ENCODE results near the gene MAPKAP1.

The MAPKAP1 gene

GRCh38 chr9:125534971-125535701 is 171.9 kb downstream of the MAPKAP1 start:
- no peak for DNase-seq (ENCODE audit: low read depth)

GRCh38 chr9:125532812-125533594 is 174.0 kb downstream of the MAPKAP1 start:
- no peak for DNase-seq (ENCODE audit: low read depth)

- DNase-seq (ENCODE audit: low read depth), result no peak
Measured at GRCh38 chr9:125532412-125532811, 174.6 kb downstream of the MAPKAP1 start.

- no peak for DNase-seq (ENCODE audit: low read depth)
Measured at GRCh38 chr9:125529589-125530515, 177.2 kb downstream of the MAPKAP1 start.

GRCh38 chr9:125529107-125529506 is 177.9 kb downstream of the MAPKAP1 start:
- DNase-seq (ENCODE audit: low read depth), result no peak

- DNase-seq (ENCODE audit: low read depth), result no peak
Measured at GRCh38 chr9:125527471-125528002, 179.5 kb downstream of the MAPKAP1 start.

- no peak for DNase-seq (ENCODE audit: low read depth)
Measured at GRCh38 chr9:125525921-125526631, 180.9 kb downstream of the MAPKAP1 start.

- no peak for DNase-seq (ENCODE audit: low read depth)
Measured at GRCh38 chr9:125524583-125525355, 182.2 kb downstream of the MAPKAP1 start.

GRCh38 chr9:125523681-125524080 is 183.3 kb downstream of the MAPKAP1 start:
- no peak for DNase-seq (ENCODE audit: low read depth)

GRCh38 chr9:125522328-125522725 is 184.7 kb downstream of the MAPKAP1 start:
- DNase-seq (ENCODE audit: low read depth), result no peak

- no peak for DNase-seq (ENCODE audit: low read depth)
Measured at GRCh38 chr9:125521462-125522327, 185.3 kb downstream of the MAPKAP1 start.

GRCh38 chr9:125519734-125520133 is 187.3 kb downstream of the MAPKAP1 start:
- DNase-seq (ENCODE audit: low read depth), result no peak

GRCh38 chr9:125517577-125517976 is 189.4 kb downstream of the MAPKAP1 start:
- DNase-seq (ENCODE audit: low read depth), result no peak

GRCh38 chr9:125515983-125516940 is 190.7 kb downstream of the MAPKAP1 start:
- no peak for DNase-seq (ENCODE audit: low read depth)

- DNase-seq (ENCODE audit: low read depth), result no peak
Measured at GRCh38 chr9:125515281-125515680, 191.7 kb downstream of the MAPKAP1 start.

GRCh38 chr9:125514468-125514867 is 192.5 kb downstream of the MAPKAP1 start:
- no peak for DNase-seq (ENCODE audit: low read depth)

- DNase-seq (ENCODE audit: low read depth), result no peak
Measured at GRCh38 chr9:125513668-125514413, 193.2 kb downstream of the MAPKAP1 start.

- DNase-seq (ENCODE audit: low read depth), result no peak
Measured at GRCh38 chr9:125513303-125513667, 193.7 kb downstream of the MAPKAP1 start.
